Right lobe of liver (tissue), 4 donors: ENCODE measurements around the gene DNAH14.

Source experiments
- POLR2A ChIP-seq: fragments of 450-650 bp; IDR thresholded peaks from one replicate; pipeline ENCODE4 v1.6.1; 2017; ENCODE audit warnings: antibody characterized with exemption, mild to moderate bottlenecking
- TF ChIP-seq, protein P1 (sequence below), 4 donors: fragments of 200-600 bp in 3 of 4; fragments of 450-650 bp in 1 of 4; IDR thresholded peaks; one replicate each; pipeline versions ENCODE4 v1.5.1 to v1.8.0; 2016 to 2022; ENCODE audit warnings: antibody characterized with exemption in 4 of 4, mild to moderate bottlenecking in 2 of 4
- donor health status: DM: no; HTN: no; CAD: no.
- donor health status: DM: no; HTN: no; CAD: no.
- donor health status: DM: no; HTN: yes; CAD: no.

DNA sequence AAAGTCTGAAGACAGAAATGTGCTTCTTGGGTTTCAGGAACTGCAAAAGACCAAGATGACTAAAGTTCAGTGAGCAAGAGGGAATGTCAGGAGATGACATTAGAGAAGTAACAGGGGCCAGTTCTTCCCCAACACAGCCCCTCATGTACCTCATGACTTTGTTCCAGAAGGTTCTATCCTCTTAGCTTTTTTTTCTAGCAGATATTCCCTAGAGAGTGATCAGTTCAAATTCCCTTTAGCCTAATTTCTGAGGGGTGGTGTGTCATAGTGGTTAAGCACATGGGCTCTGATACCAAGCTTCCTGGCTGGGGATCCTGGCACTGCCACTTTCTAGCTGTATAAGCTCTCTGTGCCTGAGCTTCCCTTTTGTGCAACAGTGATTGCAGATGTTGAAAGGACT, 390.4 kb downstream of the DNAH14 start:
- TF ChIP-seq, protein P1, sequence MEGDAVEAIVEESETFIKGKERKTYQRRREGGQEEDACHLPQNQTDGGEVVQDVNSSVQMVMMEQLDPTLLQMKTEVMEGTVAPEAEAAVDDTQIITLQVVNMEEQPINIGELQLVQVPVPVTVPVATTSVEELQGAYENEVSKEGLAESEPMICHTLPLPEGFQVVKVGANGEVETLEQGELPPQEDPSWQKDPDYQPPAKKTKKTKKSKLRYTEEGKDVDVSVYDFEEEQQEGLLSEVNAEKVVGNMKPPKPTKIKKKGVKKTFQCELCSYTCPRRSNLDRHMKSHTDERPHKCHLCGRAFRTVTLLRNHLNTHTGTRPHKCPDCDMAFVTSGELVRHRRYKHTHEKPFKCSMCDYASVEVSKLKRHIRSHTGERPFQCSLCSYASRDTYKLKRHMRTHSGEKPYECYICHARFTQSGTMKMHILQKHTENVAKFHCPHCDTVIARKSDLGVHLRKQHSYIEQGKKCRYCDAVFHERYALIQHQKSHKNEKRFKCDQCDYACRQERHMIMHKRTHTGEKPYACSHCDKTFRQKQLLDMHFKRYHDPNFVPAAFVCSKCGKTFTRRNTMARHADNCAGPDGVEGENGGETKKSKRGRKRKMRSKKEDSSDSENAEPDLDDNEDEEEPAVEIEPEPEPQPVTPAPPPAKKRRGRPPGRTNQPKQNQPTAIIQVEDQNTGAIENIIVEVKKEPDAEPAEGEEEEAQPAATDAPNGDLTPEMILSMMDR (IDR thresholded peaks at IDR 0.05) = no peak
- no peak for TF ChIP-seq POLR2A
